CD4-positive, CD25-positive, alpha-beta regulatory T cell (primary cell): ENCODE data around the gene NFIB. TPM values are rescaled to one million over a fixed set of nuclear protein-coding genes. Genes with fewer than 3 reads are reported as not detected.

Source experiments
- ATAC-seq, 2 donors: fragments of 150-1000 bp; cut with Tn5 transposase; one replicate each; pipeline ENCODE4 v1.10.0; 2021; ENCODE audit warnings: low read depth in 2 of 2, moderate number of reproducible peaks in 2 of 2, moderate library complexity in 1 of 2
- DNase-seq, 3 donors: peaks; one replicate each; pipeline versions ENCODE4 v3.0.0 to v3.0.0-alpha.2; 2012 to 2022; ENCODE audit warnings: mixed read lengths in 1 of 3
- H3K27ac ChIP-seq: one replicate; pipeline ENCODE4 v1.7.0; 2013; ENCODE audit warnings: mild to moderate bottlenecking, low read length; ENCODE audit not compliant: insufficient read depth, poor library complexity, severe bottlenecking
- H3K27me3 ChIP-seq: one replicate; pipeline ENCODE4 v1.7.0; 2013; ENCODE audit warnings: low read length; ENCODE audit not compliant: control insufficient read depth, insufficient read depth
- H3K36me3 ChIP-seq: one replicate; pipeline ENCODE4 v1.7.0; 2013; ENCODE audit warnings: mild to moderate bottlenecking, low read length, moderate library complexity; ENCODE audit not compliant: control insufficient read depth, insufficient read depth
- H3K4me1 ChIP-seq: 2 replicates; pipeline ENCODE4 v1.7.0; 2013; ENCODE audit warnings: mild to moderate bottlenecking, low read length; ENCODE audit not compliant: insufficient read depth, control insufficient read depth, poor library complexity, severe bottlenecking
- H3K4me3 ChIP-seq: one replicate; pipeline ENCODE4 v1.7.0; 2013; ENCODE audit warnings: low read depth, mild to moderate bottlenecking, low read length, moderate library complexity
- H3K9me3 ChIP-seq, 2 experiments: 1 replicate in 1 of 2; 2 replicates in 1 of 2; pipeline ENCODE4 v1.7.0; 2013; ENCODE audit warnings: low read length in 2 of 2, mild to moderate bottlenecking in 1 of 2, moderate library complexity in 1 of 2; ENCODE audit not compliant: control insufficient read depth in 2 of 2
- H3K27ac Mint-ChIP-seq, 3 donors: one replicate each; pipeline ENCODE4 v1.8.0; 2020 to 2022; ENCODE audit warnings: mild to moderate bottlenecking in 3 of 3, mixed read lengths in 3 of 3, moderate library complexity in 2 of 3
- H3K27me3 Mint-ChIP-seq: one replicate; pipeline ENCODE4 v1.8.0; 2022; ENCODE audit warnings: mild to moderate bottlenecking, mixed read lengths
- H3K36me3 Mint-ChIP-seq: one replicate; pipeline ENCODE4 v1.8.0; 2020; ENCODE audit warnings: mixed read lengths
- H3K4me1 Mint-ChIP-seq, 4 donors: one replicate each; pipeline ENCODE4 v1.8.0; 2020 to 2022; ENCODE audit warnings: mixed read lengths in 4 of 4, mild to moderate bottlenecking in 1 of 4
- H3K4me3 Mint-ChIP-seq, 4 donors: one replicate each; pipeline ENCODE4 v1.8.0; 2020 to 2022; ENCODE audit warnings: mild to moderate bottlenecking in 4 of 4, mixed read lengths in 4 of 4, moderate library complexity in 3 of 4
- H3K9me3 Mint-ChIP-seq, 7 donors: one replicate each; pipeline ENCODE4 v1.8.0; 2020 to 2022; ENCODE audit warnings: mixed read lengths in 7 of 7, mild to moderate bottlenecking in 3 of 7, moderate library complexity in 2 of 7
- polyA plus RNA-seq, 4 donors: library from polyadenylated mRNA; unstranded; fragments of 300-500 nt; fragmentation: Illumina TruSeq; gene quantifications; one replicate each; pipeline ENCODE4 v1.2.3, GENCODE V29; 2021
- total RNA-seq: library from RNA; stranded (reverse); gene quantifications from one replicate; pipeline ENCODE4 v1.2.3, GENCODE V29; 2022

NFIB gene
- total and polyA plus RNA-seq, 5 donors from 2014 or later, result 0.20 TPM; not detected in 4

DNA sequence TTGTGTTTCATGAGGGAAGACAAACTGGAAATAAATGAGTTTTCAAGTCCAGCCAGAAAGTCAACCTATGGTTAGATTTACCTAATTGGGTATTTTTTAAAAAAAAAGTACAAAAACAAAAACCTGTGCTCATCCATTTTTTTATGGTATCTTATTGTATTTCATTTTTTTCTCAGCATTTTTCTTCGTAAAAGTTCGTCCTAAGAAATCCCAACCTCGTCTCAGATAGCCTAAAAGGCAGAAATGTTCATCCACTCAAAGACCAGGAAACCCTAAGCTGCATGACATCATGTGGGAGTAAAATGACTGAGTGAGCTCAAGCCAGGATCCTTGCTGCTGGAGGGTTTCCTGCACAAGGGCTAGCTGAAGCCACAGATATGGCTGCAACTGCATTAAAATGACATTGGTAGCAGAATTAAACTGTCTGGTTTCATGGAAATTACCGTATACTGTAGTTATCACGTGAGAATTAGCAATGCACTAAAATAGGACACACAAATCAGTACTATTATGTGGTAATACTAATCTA lies 70.4 kb downstream of the NFIB start:
- no peak overlapping the region for H3K27ac ChIP-seq
- no peak overlapping the region for H3K27ac Mint-ChIP-seq
- no peak overlapping the region for H3K4me3 Mint-ChIP-seq
- no peaks in the 10 kb centered on the region for H3K36me3 Mint-ChIP-seq
- H3K27me3 ChIP-seq, result peaks cover 3% of the 10 kb centered on the region
- H3K4me3 ChIP-seq, result no peak overlapping the region
- no peaks in the 10 kb centered on the region for H3K27me3 Mint-ChIP-seq
- no peaks in the 10 kb centered on the region for H3K9me3 ChIP-seq
- H3K4me1 ChIP-seq, result no peaks in the 10 kb centered on the region
- ATAC-seq (no peak), DNase-seq (no peak)
- H3K9me3 Mint-ChIP-seq, result peaks cover 0 to 6% (median 0%) of the 10 kb centered on the region in 7 donors
- no peaks in the 10 kb centered on the region for H3K4me1 Mint-ChIP-seq
- no peaks in the 10 kb centered on the region for H3K36me3 ChIP-seq

GRCh38 chr9:14242150-14242805 lies 71.7 kb downstream of the NFIB start:
- H3K27me3 Mint-ChIP-seq, result no peaks in the 10 kb centered on the region
- Histone ChIP-seq H3K27ac (no peak overlapping the region), H3K27me3 (peaks cover 3% of the 10 kb centered on the region), H3K4me3 (no peak overlapping the region), H3K36me3 (no peaks in the 10 kb centered on the region), H3K9me3 (no peaks in the 10 kb centered on the region), H3K4me1 (no peaks in the 10 kb centered on the region)
- H3K4me1 Mint-ChIP-seq, result no peaks in the 10 kb centered on the region
- DNase-seq (no peak), ATAC-seq (no peak)
- no peak overlapping the region for H3K27ac Mint-ChIP-seq
- no peaks in the 10 kb centered on the region for H3K36me3 Mint-ChIP-seq
- no peak overlapping the region for H3K4me3 Mint-ChIP-seq
- H3K9me3 Mint-ChIP-seq, result peaks cover 0 to 6% (median 0%) of the 10 kb centered on the region in 7 donors

- no peak for ATAC-seq
- H3K27ac ChIP-seq, result no peak overlapping the region
- H3K4me3 ChIP-seq, result no peak overlapping the region
- Mint-ChIP-seq H3K27ac (no peak overlapping the region), H3K27me3 (no peaks in the 10 kb centered on the region), H3K4me3 (no peak overlapping the region), H3K36me3 (no peaks in the 10 kb centered on the region), H3K4me1 (no peaks in the 10 kb centered on the region), H3K9me3 (peaks cover 0 to 4% (median 0%) of the 10 kb centered on the region in 7 donors)
- DNase-seq, result no peak
- H3K4me1 ChIP-seq, result no peaks in the 10 kb centered on the region
- peaks cover 3% of the 10 kb centered on the region for H3K27me3 ChIP-seq
- H3K36me3 ChIP-seq, result no peaks in the 10 kb centered on the region
- no peaks in the 10 kb centered on the region for H3K9me3 ChIP-seq
Measured at GRCh38 chr9:14240537-14240936, 73.4 kb downstream of the NFIB start.

- Mint-ChIP-seq H3K9me3 (peaks cover 0 to 4% (median 0%) of the 10 kb centered on the region in 7 donors), H3K4me3 (no peak overlapping the region), H3K27me3 (no peaks in the 10 kb centered on the region), H3K4me1 (no peaks in the 10 kb centered on the region), H3K27ac (no peak overlapping the region), H3K36me3 (no peaks in the 10 kb centered on the region)
- Histone ChIP-seq H3K4me1 (no peaks in the 10 kb centered on the region), H3K27me3 (peaks cover 3% of the 10 kb centered on the region), H3K36me3 (no peaks in the 10 kb centered on the region), H3K9me3 (no peaks in the 10 kb centered on the region), H3K4me3 (no peak overlapping the region), H3K27ac (no peak overlapping the region)
- no peak for DNase-seq
- ATAC-seq, result no peak
Measured at GRCh38 chr9:14238518-14238917, 75.4 kb downstream of the NFIB start.

- Mint-ChIP-seq H3K4me1 (no peaks in the 10 kb centered on the region), H3K36me3 (no peaks in the 10 kb centered on the region), H3K4me3 (no peak overlapping the region), H3K27me3 (no peaks in the 10 kb centered on the region), H3K9me3 (peaks cover 0 to 4% (median 0%) of the 10 kb centered on the region in 7 donors), H3K27ac (peak overlapping the region in 1 of 3 donors; percentile 5)
- no peak overlapping the region for H3K4me3 ChIP-seq
- no peaks in the 10 kb centered on the region for H3K36me3 ChIP-seq
- DNase-seq (no peak), ATAC-seq (no peak)
- H3K27ac ChIP-seq, result no peak overlapping the region
- no peaks in the 10 kb centered on the region for H3K4me1 ChIP-seq
- no peaks in the 10 kb centered on the region for H3K9me3 ChIP-seq
- H3K27me3 ChIP-seq, result peaks cover 3% of the 10 kb centered on the region
Measured at GRCh38 chr9:14238079-14238478, 75.9 kb downstream of the NFIB start.

DNA sequence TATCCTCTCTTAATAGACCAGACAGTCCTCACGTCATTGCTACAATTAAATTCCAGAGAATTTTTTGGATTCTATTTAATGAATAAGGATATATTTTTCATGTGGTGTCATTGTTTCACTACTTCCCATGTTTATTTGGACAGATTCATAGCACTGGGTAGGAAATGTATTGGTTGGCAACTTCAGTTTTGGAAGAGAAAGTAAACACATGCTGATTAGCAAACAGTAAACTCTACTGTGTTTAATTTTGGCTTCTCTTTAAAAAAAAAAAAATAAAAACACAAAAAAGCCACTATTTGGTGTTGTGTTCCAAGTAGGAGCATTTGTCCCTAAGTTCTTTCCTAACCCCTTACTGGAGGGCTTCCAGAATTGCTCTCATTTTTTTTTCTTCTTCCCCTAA lies 77.3 kb downstream of the NFIB start:
- no peaks in the 10 kb centered on the region for H3K36me3 Mint-ChIP-seq
- ATAC-seq (no peak), DNase-seq (no peak)
- Histone ChIP-seq H3K4me3 (no peak overlapping the region), H3K27me3 (peaks cover 3% of the 10 kb centered on the region), H3K36me3 (no peaks in the 10 kb centered on the region), H3K9me3 (no peaks in the 10 kb centered on the region), H3K4me1 (no peaks in the 10 kb centered on the region), H3K27ac (no peak overlapping the region)
- H3K27ac Mint-ChIP-seq, result no peak overlapping the region
- H3K9me3 Mint-ChIP-seq, result peaks cover 0 to 4% (median 0%) of the 10 kb centered on the region in 7 donors
- no peak overlapping the region for H3K4me3 Mint-ChIP-seq
- no peaks in the 10 kb centered on the region for H3K27me3 Mint-ChIP-seq
- H3K4me1 Mint-ChIP-seq, result no peaks in the 10 kb centered on the region

- Mint-ChIP-seq H3K36me3 (no peaks in the 10 kb centered on the region), H3K27ac (no peak overlapping the region), H3K4me3 (no peak overlapping the region), H3K9me3 (peaks cover 0 to 1% (median 0%) of the 10 kb centered on the region in 7 donors), H3K4me1 (no peaks in the 10 kb centered on the region), H3K27me3 (no peaks in the 10 kb centered on the region)
- no peaks in the 10 kb centered on the region for H3K27me3 ChIP-seq
- H3K27ac ChIP-seq, result no peak overlapping the region
- no peak for DNase-seq
- no peaks in the 10 kb centered on the region for H3K36me3 ChIP-seq
- no peaks in the 10 kb centered on the region for H3K4me1 ChIP-seq
- ATAC-seq, result no peak
- no peaks in the 10 kb centered on the region for H3K9me3 ChIP-seq
- no peak overlapping the region for H3K4me3 ChIP-seq
Measured at GRCh38 chr9:14232111-14232510, 81.8 kb downstream of the NFIB start.
